ENCODE data around the gene SRPK3.

- TF ChIP-seq EZH2 (IDR thresholded peaks at IDR 0.05; ENCODE audit: low read depth) (no peak), CTCF (conservative IDR thresholded peaks at IDR 0.05) (no peak)
These were observed 44.2 kb downstream of the SRPK3 start for GRCh38 chrX:153825042-153825441.

Measured in PC-9 (cell line).